ENCODE data around the gene OR5W2.
"Not testable (repeated sequence)": the region's sequence is repeated elsewhere in the genome, so short reads cannot be mapped to it uniquely, and the experiment has no call there.

Gene OR5W2

GRCh38 chr11:55914482-55914881 lies at the start of gene OR5W2:
OR5W2 (minus strand) TSS chr11:55914582; CDS start chr11:55914582, 0 bp downstream.
- DNase-seq: no peak

GRCh38 chr11:55956521-55956920 lies 42.1 kb upstream of the OR5W2 start:
- no peak for DNase-seq

- DNase-seq: peak; percentile 17
These were observed 34.9 kb upstream of the OR5W2 start for GRCh38 chr11:55949330-55949729.

- peak; percentile 65 for DNase-seq
These were observed 28.5 kb upstream of the OR5W2 start for GRCh38 chr11:55942785-55943392.

- DNase-seq: no peak
These were observed 21.9 kb upstream of the OR5W2 start, which contains the start of gene OR5I1 for GRCh38 chr11:55936300-55936699. OR5I1 (minus strand) TSS chr11:55936400; CDS start chr11:55936400, 0 bp downstream.

GRCh38 chr11:55920537-55920936 lies 6.2 kb upstream of the OR5W2 start:
- DNase-seq: no peak

GRCh38 chr11:55902308-55902707 lies 12.1 kb downstream of the OR5W2 start:
- DNase-seq: no peak

- DNase-seq: peak; percentile 4
These were observed 19.2 kb downstream of the OR5W2 start for GRCh38 chr11:55895216-55895615.

- DNase-seq: not testable (repeated sequence)
These were observed 28.9 kb downstream of the OR5W2 start for GRCh38 chr11:55885481-55885880.

GRCh38 chr11:55884995-55885394 lies 29.4 kb downstream of the OR5W2 start:
- DNase-seq: not testable (repeated sequence)

GRCh38 chr11:55882997-55883396 lies 31.4 kb downstream of the OR5W2 start, which contains the start of gene TRIM51:
TRIM51 (plus strand) TSS chr11:55883297; CDS start chr11:55885429, 2,132 bp downstream.
- DNase-seq: not testable (repeated sequence)

- DNase-seq: peak; percentile 6
These were observed 41.2 kb downstream of the OR5W2 start for GRCh38 chr11:55873146-55873545.

- not testable (repeated sequence) for DNase-seq
These were observed 41.7 kb downstream of the OR5W2 start for GRCh38 chr11:55872731-55873130.

GRCh38 chr11:55867354-55867753 lies 47.0 kb downstream of the OR5W2 start:
- DNase-seq: not testable (repeated sequence)
